NCI-H1417 treated with DMSO at 0.1 percent for 48 hours (cell line): Measurements from ENCODE around the gene CADM4.
"Not testable (repeated sequence)": the region's sequence is repeated elsewhere in the genome, so short reads cannot be mapped to it uniquely, and the experiment has no call there.

ENCODE experiments used
- DNase-seq: peaks from one replicate; lab custom pipeline; 2025; lab: John Stamatoyannopoulos, UW

The CADM4 gene

GRCh38 chr19:43606569-43607229 is 33.0 kb downstream of the CADM4 start:
- no peak for DNase-seq

GRCh38 chr19:43605875-43606568 is 33.6 kb downstream of the CADM4 start:
- no peak for DNase-seq

- not testable (repeated sequence) for DNase-seq
These were observed 39.3 kb downstream of the CADM4 start for GRCh38 chr19:43600326-43600725.

DNA sequence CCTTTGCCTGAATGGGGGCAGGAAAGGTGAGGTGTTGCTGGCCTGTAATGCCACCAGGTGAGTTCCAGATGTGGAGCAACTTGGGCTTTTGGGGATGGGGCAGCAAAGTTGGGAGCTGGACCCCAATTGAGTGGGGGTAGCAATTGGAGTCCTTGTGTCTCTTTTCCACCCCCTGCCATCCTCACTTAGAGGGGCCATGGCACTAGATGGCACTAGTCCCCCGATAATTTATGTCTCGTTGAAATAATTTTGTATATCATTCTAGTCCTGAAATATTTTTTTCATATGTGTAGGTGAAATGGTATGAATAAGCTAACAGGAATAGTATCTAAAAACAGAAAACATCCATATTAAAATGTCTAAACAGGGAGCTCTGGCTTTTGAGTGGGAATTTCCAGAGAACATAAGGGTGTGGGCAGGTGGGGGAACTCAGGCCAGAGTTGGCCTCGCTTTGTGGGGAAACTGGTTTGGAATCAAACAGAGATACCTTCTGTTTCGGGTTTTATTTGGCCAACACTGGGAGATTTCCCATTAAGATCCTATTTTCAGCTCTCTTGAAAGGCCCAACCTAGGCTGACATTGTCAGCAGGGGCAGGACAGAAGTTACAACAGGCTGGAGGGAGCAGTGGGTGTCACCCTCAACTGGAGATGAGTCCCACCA is 39.9 kb downstream of the CADM4 start:
- DNase-seq = no peak

DNA sequence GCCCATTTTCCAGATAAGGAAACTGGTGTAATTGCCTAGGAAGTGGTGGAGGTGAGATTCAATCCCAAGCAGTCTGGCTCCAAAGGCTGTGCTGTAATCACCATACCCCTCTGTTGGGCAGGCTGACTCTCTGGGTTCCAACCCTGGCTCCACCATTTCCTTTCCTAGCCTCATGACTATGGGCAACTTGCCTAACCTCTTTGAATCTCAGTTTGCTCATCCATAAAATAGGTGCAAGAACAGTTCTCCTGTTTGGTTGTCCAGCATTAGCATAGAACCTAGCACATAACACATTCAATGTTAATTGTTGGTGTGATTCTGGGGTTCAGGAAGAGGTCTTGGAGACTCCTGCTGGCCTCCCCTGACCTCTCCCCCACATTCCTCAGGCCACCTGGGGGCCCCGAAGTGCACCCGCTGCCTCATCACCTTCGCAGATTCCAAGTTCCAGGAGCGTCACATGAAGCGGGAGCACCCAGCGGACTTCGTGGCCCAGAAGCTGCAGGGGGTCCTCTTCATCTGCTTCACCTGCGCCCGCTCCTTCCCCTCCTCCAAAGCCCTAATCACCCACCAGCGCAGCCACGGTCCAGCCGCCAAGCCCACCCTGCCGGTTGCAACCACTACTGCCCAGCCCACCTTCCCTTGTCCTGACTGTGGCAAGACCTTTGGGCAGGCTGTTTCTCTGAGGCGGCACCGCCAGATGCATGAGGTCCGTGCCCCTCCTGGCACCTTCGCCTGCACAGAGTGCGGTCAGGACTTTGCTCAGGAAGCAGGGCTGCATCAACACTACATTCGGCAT is 41.0 kb downstream of the CADM4 start:
- no peak for DNase-seq

GRCh38 chr19:43597876-43598275 is 41.8 kb downstream of the CADM4 start:
- no peak for DNase-seq

- no peak for DNase-seq
These were observed 42.7 kb downstream of the CADM4 start for GRCh38 chr19:43596842-43597461.

DNA sequence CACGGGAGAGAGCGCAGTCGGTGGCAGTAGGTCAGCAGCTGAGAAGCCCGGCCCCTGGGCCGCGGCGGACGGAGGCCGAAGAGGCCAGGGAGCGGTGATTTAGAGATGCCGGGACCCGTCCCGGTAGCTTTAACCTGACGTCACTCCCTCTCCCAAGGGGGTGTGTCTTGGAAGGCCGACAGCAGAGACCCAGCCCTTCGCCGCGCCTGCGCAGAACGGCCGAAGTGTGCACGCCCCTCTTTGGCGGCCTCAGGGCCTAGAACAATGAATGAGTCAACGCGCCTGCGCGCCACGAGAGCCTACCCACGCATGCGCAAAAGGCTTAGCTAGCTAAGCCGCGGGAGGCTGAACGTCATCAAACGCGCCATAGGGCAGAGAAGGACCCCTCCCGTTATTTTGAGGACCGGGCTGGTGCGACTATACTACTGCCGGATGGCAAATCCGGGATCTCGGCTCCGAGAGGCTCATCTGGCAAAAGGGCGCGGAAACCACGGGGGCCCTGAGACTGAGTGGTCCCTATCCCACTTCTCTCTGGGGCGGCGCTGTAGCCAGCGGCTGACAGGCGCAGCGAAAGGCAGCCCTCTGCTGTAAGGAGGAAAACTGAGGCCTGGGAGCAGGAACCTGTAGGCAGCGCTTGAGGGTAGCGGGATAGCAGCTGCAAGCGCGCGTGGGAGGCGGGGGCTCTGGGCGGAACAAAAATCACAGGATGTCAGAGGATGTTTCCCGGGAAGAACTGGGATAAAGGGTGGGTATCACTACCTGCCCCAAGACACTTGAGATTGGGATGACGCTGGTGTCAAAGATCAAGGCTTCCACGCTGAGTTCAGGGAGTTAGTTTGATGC is 43.4 kb downstream of the CADM4 start, which contains the start of the genes IRGQ and ZNF576:
Gene IRGQ, minus strand, starts transcription at position 136 of the 843 bp plus-strand sequence. CDS start 796 bp downstream, outside the sequence.
Gene ZNF576, plus strand, starts transcription at position 597 of the 843 bp plus-strand sequence. CDS start 514 bp downstream, outside the sequence.
- DNase-seq = peak; percentile 83

GRCh38 chr19:43595605-43595998 is 44.0 kb downstream of the CADM4 start:
- DNase-seq = no peak

GRCh38 chr19:43594710-43595604 is 44.7 kb downstream of the CADM4 start:
- no peak for DNase-seq

DNA sequence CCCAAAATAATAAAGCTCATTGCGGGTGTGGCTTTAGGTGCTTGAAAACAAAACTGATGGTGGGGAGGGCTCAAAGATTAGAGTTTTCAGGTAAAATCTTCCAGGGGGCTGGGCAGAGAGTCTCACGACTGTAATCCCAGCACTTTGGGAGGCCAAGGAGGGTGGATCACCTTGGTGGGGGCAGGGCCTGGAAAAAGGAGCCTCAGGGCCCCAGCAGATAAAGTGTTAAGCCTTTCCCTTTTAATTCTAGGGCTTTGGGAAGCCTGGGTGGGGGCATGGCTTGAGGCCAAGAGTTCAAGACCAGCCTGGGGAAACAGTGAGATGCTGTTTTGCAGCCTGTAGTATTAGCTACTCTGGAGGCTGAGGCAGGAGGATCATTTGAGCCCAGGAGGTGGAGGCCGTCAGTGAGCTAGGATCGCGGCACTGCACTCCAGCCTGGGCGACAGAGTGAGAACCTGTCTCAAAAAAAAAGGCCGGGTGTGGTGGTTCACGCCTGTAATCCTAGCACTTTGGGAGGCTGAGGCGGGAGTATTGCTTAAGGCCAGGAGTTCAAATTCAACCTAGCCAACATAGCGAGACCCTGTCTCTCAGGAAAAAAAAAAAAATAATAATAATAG is 45.5 kb downstream of the CADM4 start:
- DNase-seq = no peak

- no peak for DNase-seq
These were observed 46.8 kb downstream of the CADM4 start for GRCh38 chr19:43592800-43593350.

DNA sequence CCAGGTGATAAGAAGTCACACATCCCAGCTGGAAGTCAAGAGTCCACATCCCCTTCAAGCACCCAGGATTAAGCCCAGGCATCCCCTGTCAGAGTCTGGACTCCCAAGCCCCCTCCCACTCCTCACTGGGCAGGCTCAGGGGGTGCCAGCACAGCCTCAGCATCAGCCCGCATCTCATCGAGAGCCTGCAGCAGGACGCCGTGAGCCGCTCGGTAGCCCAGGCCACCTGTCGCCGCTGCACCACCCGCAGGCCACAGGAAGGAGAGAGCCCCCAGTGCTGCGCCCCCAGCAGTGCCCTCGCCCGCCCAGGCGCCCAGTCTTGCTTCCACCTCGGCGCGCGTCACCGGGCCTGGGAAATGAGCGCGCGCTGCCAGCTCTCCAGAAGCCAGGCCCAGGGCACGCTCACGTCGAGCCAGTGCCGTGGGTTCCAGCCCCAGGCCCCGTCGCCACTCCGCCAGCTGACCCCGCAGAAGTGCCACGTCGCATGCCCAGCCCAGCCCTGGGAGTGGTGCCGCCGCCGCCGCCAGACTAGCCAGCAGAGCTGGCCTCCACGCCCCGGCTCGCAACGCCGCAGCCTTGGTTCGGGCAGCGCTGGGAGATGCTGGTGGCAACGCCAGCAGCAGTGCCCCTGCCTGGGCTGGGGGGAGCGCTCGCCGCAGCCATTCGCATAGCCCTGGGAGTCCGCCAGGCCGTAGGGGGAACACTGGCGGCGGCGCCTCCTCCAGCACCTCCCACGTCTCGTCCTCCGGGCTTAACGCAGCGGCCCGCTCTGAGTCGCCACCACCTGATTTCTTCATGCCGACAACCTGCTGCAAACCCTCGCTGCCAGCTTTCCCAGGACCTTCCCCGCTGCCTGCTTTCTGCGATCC is 47.5 kb downstream of the CADM4 start:
- DNase-seq = no peak

DNA sequence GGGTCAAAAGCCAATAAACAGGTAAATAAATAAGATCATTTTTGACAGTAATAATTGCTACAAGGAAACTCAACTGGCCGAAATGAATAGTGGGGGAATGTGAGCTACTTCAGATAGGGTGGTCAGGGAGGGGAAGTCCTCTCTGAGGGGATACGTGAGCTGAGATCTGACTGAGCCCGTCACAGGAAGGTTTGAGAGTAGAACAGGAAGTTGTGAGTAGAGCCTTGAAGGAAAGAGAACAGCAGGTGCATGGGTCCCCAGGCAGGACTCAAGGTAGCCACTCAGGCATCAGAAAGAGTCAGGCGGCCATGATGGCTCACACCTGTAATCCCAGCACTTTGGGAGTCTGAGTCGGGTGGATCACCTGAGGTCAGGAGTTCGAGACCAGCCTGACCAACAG is 50.0 kb downstream of the CADM4 start:
- DNase-seq = no peak

DNA sequence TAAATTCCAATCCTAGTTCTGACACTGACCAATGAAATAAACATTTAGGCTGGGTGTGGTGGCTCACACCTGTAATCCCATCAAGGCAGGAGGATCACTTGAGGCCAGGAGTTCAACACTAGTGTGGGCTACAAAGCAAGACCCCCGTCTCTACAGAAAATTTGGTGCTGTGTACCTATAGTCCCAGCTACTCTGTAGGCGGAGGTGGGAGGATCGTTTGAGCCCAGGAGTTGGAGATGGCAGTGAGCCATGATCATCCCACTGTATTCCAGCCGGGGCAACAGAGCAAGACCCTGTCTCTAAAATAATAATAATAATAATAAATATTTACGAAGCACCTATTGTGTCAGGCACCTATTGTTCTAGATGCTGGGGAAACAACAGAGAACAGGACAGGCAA is 50.4 kb downstream of the CADM4 start:
- DNase-seq = no peak

DNA sequence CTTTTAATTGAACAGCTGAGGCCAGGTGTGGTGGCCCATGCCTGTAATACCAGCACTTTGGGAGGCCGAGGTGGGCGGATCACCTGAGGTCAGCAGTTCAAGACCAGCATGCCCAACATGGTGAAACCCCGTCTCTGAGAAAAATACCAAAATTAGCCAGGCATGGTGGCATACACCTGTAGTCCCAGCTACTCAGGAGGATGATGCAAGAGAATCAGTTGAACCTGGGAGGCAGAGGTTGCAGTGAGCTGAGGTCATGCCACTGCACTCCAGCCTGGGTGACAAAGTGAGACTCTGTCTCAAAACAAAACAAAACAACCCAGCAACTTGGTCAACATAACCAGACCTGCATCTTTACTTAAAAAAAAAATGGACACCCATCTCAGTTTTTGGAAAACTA is 52.6 kb downstream of the CADM4 start:
- DNase-seq = not testable (repeated sequence)

DNA sequence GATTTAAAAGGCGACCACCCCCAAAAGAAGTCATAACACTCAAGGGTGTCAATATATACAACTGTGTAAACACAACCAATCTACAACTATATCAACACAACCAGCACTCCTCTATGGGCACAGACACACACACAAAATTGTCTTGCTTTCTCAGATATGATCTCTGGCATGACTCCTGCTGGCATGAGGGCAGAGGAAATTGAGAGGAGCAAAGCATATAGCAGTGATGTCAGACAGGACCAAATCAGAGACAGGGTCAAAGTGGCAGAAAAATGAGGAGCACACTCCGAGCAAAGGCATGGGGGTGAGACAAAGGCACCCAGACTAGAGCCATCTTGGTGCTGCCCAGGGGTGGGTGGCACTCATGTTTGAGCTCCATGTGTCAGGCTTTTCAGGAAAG is 53.3 kb downstream of the CADM4 start:
- no peak for DNase-seq

GRCh38 chr19:43584484-43584883 is 55.2 kb downstream of the CADM4 start:
- DNase-seq = no peak
